HG03095 (cell line): ENCODE measurements around the gene AFF3.

ENCODE experiments used
- ATAC-seq: cut with Tn5 transposase; IDR thresholded peaks from one replicate; pipeline ENCODE4 v1.9.1; 2021; ENCODE audit warnings: moderate library complexity; ENCODE audit not compliant: unreplicated experiment

AFF3 gene

GRCh38 chr2:99622534-99622933, 519.9 kb downstream of the AFF3 start:
- no peak for ATAC-seq

DNA sequence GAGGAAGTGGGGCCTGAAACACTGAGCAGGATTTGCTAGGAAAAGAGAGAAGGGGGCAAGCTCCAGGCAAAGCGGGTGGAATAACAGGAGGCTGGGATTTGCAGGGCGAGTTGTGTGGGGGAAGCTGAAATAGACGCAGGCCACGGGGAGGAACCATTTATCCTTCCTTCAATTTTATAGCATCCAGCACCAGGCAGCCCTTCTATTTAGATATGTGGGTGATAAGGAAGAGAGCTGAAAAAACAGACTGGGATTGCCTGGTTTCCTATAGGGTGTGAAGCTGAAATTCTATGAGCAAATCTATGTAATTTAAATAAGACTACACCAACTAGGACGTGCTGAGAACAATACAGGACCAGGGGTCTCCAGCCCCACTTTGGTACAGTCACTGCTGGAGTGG, 520.6 kb downstream of the AFF3 start:
- no peak for ATAC-seq

DNA sequence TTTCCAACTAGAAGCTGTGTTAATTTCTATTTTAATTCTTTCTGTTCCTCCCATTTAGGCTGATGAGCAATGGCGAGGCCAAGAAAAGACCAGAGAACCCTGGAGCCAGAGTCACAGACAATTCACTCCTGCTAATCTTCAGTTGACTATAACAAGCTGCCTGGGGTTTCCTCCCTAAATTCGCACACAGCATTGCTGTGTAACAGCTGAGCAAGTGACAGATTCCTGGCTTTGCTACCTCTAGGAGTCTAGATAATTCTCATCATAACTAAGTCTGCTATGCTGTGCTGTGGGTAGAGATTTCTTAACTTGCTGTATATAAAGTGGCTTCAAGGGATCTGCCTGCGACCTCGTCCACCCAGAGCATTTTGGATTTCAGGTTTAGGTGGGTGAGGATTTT, 521.3 kb downstream of the AFF3 start:
- no peak for ATAC-seq

DNA sequence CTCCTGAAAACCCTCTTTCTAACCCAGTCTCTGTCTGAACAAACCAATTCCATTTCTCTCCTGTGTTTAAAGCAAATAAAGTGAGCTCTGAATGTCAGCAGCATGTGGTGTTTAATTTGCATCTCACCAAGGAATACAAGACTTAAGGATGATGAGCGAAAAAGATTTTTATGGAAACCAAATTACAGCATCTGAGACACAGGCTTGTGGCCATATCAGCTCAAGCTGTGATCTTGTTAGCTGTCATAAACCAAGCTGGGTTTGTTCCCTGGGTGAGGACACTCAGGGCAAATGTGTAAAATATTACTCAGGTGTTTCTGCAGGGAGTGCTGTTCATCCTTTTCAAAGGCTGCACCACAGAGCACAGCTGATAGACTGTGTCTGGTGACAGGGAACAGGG, 523.2 kb downstream of the AFF3 start:
- ATAC-seq, result no peak

GRCh38 chr2:99618579-99619097, 523.8 kb downstream of the AFF3 start:
- no peak for ATAC-seq

DNA sequence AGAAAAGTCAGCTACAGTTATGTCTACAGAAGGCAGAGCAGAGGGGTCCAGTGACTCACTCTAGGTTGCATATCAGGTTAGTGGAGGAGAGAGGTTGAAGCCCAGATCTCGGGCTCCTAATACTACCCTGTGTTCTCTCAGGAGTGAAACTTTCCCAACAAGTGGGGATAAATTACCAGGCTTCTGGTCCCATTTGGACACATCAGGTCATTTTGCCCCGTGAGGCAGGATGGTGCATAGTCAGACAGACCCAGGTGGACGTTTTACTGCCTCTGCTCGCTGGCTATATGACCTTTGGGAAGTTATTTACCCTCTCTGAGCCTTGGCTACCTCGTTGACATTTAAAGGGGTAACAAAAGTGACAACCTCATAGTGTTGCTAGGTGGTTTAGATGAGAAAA, 524.6 kb downstream of the AFF3 start:
- no peak for ATAC-seq

- no peak for ATAC-seq
Observed at GRCh38 chr2:99615247-99615771, 527.1 kb downstream of the AFF3 start.

- ATAC-seq, result no peak
Observed at GRCh38 chr2:99613980-99614379, 528.4 kb downstream of the AFF3 start.

DNA sequence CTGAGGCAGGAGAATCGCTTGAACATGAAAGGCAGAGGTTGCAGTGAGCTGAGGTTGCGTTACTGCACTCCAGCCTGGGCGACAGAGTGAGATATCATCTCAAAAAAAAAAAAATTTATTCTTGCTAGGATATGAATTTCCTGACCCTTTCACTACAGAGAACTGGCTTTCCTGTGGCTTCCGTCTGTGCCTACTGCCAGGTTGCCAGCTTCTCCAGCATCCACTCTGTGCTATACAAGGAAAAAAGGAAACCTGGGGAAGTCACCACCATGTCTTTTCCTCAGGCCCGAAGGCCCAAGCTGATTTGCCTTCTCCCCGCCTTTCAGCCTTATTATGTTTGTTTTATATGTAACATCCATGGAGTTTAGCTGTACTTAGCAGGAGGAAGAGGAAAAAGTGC, 530.6 kb downstream of the AFF3 start:
- no peak for ATAC-seq

- no peak for ATAC-seq
Observed at GRCh38 chr2:99611034-99611433, 531.4 kb downstream of the AFF3 start.

- no peak for ATAC-seq
Observed at GRCh38 chr2:99609851-99610381, 532.5 kb downstream of the AFF3 start.

- ATAC-seq, result no peak
Observed at GRCh38 chr2:99608861-99609260, 533.5 kb downstream of the AFF3 start.

GRCh38 chr2:99607861-99608491, 534.4 kb downstream of the AFF3 start:
- ATAC-seq, result no peak

DNA sequence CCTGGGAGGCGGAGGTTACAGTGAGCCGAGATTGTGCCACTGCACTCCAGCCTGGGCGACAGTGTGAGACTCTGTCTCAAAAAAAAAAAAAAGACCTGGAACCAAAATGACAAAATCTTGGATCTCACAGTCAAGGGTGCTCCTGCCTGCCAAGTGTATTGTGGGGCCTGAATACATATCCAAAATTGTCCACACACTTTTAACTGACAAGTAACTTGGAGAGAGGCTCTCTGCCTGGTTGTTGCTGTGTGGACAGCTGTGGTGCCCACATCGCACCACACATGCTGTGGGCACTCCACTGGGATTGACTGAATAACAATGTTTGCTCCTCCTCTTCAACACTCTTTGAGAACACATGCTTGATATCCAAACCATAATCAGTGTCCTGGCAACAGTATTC, 534.9 kb downstream of the AFF3 start:
- no peak for ATAC-seq

- no peak for ATAC-seq
Observed at GRCh38 chr2:99605036-99605435, 537.4 kb downstream of the AFF3 start.

DNA sequence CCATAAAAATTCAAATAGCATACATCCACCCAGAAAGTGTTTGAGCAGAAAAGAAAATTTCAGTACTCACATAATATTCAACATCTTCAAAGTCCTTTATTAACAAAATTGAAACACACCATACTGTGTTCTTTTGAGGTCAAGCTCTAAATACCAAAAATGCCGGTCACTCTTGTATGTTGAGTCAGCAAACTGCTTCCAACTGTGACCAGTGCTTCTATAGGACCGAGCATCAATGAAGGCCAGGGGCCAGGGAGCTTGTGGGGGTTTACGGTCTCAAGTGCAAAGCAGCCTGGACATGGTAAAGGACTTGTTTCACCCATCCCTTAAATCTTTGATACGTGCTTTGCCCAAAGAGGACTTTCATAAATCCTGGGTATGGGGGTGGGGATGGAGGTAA, 539.9 kb downstream of the AFF3 start:
- ATAC-seq, result no peak

GRCh38 chr2:99600981-99601651, 541.3 kb downstream of the AFF3 start:
- ATAC-seq, result no peak

- no peak for ATAC-seq
Observed at GRCh38 chr2:99598441-99598840, 543.9 kb downstream of the AFF3 start.

- ATAC-seq, result no peak
Observed at GRCh38 chr2:99597616-99598015, 544.8 kb downstream of the AFF3 start.

- ATAC-seq, result no peak
Observed at GRCh38 chr2:99595373-99595772, 547.0 kb downstream of the AFF3 start.

GRCh38 chr2:99593692-99594427, 548.5 kb downstream of the AFF3 start:
- no peak for ATAC-seq

GRCh38 chr2:99576775-99577174, 565.6 kb downstream of the AFF3 start:
- ATAC-seq, result no peak
